ENCODE results near the gene ITPR1.
"Not testable (repeated sequence)": the region's sequence is repeated elsewhere in the genome, so short reads cannot be mapped to it uniquely, and the experiment has no call there.

The ITPR1 gene

DNA sequence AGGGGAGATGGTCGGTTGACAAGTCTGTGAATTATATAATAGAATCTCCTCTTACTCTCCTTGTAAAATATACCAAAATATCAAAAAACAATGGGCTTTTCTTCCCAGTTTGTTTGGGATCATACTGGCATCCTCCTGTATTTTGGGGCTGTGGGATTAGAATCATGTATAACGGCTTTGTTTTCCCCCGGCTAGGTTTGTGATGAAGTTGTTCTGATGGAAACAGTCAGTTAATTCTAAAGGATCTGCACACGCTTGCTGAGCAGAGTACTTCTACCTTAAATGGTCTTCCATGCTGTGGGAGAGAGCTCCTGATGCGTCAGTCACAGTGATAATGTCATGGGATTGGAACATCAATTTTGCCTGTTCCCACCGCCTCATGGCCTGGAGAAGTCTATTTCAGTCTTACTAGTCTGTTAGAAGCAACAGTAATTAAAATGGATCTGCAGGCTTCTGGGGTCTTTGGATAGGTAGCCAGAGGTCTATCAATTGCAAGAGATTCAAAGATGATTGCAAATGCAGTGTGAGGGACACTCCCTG, 81.3 kb downstream of the ITPR1 start:
- no peak for DNase-seq

DNA sequence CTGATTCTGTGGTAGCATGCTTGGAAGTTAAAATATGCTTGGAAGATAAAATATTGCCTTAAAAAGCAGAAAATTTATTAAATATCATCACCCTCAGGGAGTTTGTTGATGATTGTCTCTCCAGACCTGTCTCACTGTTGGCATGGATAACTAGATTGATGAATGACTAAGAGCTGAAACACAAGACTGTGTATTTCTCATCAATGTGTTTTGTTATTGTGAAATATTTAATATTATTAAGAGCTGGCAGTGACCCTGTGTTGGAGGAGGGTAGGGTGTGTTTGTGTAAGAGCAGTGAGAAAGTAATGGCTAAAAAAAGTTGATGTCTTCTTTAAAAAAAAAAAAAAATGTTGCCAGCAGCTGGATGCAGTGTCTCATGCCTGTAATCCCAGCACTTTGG, 82.2 kb downstream of the ITPR1 start:
- DNase-seq = no peak

DNA sequence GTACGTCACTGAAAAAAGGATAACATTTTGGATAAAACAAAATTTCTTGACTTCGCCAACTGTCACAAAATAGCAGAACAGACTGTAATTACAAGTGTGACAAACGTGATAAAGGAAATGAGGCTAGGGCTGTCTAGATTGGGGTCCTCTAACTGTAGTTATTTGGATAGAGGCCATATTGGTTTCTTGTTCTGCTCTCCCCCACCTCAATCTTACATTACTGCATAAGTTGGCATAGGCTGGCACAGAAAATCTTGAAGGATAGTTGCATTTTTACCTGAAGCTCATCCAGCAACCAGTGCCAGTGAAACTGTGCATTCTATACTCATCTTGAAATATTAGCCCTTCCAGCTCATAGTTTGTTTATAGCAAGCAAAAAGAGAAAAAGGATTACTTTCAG, 84.6 kb downstream of the ITPR1 start:
- no peak for DNase-seq

DNA sequence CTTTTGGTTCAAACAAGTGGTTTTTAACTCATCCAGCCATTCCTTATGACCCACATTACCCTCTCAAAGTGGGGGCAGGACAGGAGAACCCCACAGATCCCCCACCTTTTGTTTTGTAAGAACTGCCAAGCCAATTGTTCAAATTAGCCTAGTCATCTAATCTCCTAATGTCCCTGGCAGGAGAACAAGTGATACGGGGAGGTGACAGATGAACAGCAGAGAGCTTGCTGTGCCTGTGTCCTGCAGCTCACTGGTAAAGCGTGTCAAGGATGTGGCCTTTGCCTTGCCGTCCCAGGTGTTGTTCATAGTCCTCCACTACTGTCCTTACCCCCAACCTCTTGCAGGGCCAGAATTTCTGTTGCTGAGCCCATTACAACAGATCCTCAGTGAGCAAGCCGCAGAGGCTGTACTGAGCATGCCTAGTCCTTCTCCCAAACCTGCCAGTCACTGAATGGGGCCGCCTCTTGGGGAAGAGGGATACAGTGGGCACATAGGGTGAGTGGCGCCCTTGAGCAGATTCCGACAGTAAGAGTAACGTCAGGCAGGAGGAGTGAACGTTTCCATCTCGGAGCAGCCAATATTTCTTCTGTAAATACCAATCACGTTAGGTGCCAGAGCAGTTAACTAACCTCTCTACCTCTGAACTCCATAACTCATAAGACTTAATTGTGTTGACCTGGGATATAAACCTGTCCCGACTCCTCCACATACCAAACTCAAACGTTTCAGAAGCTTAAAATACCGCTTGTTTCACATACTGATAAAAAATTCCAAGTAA, 87.4 kb downstream of the ITPR1 start:
- no peak for DNase-seq

DNA sequence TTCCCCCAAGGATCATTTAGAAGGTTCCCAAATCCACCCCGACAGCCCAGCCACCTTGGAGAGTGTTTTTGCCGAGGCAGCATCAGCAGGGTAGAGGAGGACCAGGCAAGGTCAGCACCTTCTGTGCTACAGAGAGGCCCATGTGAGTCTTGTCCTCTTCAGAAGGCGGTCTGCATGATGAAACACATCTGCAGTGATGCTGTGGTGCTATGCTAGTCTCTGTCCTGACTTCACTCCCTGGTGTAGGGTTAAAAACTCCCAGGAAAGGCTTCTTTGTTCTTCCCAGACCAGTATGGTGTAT, 87.9 kb downstream of the ITPR1 start:
- DNase-seq = no peak

DNA sequence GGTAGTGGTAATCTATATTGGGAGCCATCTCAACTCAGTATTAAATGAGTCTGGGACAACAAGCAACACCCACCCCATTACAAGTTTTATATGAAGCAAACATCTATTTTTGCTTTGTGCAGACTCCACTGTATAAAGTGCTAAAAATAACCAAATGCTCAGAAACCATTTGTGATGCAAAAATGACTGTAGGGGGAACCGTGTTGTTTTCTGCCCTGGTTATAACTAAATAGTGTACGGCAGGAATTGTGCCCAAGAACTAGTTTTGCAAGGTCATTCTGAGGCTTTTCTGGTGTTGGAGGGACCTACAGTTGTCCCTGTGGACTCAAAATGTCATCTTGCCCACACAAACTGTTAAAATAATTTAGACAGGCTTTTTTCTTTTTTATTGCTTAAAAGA, 88.3 kb downstream of the ITPR1 start:
- no peak for DNase-seq

DNA sequence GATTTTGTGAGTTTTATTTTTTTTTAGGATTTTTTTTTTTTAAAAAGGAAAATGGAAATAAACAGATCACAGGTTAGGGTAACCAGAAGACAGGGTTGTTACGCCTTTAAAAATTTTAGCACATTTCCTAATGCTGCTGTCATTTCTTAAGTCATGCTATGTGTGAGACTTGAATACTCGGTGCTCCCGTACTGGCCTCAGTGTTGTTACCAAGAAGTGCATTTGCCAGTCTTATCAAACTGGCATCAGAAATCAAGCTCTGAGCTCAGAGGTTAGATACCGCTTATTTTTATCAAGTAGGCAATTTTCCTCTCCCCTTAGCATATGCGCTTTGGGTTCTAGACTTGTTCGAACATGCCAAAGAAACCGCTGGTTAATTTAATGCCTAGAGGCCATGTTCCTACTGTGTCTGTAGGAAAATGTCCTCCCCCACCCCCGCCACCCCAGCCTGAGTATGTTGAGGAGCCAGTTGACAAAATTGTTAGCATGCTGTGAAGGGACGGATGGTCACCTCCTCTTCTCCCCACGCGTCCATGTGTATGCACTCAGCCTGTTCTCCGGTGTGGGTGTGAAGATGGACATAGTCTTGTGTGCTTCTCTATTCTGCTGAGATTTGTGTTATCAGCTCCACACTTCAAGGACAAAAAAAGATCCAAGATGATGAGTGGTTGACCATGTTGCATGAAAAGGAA, 88.9 kb downstream of the ITPR1 start:
- DNase-seq = no peak

DNA sequence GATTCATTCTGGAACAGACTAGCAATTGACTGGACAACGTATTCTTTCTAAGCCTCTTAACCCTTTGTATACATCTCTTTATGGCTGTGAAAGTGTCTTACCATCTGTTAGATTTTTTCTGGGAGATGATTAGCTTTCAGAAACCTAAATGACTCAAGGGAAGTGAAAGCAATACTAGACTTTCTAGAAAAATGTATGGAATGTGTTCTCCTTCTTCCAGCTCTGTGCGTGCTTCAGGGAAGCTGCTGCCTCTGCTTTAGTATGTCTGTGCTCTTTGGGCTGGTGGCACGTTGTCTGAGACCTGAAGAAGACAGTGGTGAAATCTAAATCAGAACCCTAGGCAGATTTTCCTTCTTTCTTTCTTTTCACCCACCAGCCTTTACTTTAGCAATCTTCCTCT, 89.5 kb downstream of the ITPR1 start:
- DNase-seq = peak; percentile 40

DNA sequence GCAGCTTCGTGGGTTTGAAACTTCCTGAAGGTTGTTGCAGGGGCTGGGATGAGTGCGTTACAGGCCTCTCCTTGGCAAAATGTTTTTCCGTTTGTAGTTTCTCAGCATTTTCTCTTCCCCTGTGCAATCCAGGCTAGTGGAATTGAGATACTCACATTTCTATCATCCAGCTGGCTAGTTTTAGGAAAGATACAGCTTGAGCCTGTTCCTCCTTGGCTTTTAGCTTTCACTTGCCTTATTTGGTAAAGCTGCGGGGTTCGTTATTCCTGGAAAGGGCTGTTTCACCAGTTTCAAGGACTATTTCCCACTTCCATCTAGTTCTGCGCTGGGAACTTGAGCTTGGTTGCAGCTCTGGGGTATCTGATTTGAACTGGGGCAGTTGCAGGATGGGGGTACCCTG, 90.3 kb downstream of the ITPR1 start:
- peak; percentile 8 for DNase-seq

DNA sequence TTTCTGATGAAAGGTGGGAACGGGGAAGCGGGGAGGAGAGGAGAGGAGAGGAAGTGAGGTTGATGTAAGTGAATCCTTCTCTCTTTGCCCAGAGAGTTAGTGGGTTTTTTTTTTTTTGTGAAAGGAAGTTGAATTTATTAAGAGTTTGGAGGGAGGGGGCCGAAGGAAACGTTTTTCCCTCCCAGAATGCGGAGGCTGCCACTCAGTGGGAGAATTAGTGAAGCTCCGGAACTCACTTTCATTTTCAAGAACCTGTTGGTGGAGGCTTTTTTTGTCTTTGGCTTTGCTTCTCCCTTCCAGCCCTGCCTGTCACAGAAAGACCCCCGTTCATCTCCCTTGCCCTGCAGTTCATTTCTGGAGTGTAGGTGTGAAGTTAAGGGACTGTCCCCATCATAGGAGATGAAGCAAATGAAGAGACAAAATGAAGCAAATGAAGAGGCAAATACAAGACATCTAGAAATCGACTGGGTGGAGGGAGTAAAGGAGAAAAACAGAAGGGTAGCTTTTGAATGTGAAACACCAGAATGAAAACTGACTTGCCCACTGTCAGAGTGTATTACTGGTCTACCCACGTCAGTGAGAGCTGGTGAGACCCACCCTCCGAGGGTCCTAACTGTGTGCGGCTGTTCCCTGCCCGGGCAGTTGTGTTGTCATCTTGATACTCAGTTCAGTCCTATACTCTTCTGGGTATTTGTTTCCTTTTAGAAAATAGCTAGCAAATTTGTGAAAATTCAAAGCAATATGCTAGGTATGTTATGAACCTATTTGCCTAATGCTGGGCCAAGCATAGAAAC, 91.5 kb downstream of the ITPR1 start:
- DNase-seq = no peak

DNA sequence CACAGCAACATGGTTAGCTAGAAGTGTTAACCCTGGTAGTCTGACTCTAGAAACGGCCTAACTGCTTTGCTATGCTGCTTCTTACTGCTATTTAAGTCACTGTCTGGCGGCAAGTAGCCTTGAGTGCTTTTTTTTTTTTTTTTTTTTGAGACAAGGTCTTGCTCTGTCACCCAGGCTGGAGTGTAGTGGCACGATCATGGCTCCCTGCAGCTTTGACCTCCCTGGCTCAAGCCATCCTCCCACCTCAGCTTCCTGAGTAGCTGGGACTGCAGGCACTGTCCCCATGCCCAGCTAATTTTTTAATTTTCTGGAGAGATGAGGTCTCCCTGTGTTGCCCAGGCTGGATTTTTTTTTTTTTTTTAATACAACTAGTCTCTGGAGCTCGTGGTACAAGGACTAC, 93.2 kb downstream of the ITPR1 start:
- no peak for DNase-seq

DNA sequence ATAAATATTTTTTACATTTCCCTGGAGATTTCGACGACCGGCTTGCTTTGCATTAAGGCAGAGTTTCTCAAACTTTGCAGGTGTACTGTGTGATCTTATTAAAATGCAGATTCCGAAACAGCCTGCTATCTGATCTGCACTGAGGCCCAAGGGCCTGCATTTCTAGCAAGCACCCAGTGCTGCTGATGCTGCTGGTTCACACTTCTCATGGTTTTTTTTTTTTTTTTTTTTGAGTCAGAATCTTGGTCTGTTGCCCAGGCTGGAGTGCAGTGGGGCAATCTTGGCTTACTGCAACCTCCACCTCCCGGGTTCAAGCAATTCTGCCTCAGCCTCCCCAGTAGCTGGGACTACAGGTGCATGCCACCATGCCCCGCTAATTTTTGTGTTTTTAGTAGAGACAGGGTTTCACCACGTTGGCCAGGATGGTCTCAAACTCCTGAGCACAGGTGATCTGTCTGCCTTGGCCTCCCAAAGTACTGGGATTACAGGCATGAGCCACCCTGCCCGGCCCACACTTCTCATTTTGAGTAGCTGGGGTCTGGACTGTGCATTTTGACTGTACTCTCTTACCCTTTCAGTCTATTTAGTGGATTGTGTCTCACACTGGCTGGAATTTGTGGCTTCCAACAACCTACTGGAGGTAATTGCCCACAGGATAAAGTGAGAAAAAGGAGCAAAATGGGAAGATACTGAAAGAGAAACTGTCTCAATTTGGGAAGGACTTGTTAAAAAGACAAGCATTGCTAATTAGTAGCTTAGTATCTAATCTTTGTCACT, 94.1 kb downstream of the ITPR1 start:
- no peak for DNase-seq

DNA sequence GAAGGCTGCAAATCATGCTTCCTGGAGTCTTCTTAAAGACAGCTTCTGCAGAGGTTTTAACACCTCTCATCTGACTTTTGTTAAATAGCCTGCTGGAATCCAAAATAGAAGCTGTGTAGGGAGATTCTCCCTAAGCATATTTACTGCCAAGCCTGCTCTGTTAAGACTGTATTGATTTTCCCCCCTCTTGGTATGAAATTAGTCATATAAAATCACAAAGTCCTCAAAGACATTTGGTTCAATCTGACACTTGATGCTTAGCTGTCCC, 94.6 kb downstream of the ITPR1 start:
- no peak for DNase-seq

DNA sequence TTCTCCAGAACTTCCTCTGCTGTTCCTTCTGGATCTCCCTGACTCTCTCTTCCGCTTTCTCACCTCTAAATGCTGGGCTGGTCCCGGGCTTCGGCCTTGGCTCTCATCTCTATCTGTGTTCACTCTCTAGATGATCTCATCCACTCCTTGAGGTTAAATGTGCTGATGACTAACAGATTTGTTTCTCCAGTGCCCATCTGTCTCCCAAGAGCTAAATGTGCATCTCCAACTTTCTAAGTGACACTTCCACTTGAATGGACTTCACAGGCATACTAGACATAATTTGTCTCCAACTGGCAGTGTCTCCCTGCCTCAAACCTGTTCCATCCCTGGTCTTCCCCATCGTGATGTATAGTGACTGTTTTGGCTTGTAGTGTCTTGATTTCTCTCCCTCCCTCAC, 95.3 kb downstream of the ITPR1 start:
- peak; percentile 28 for DNase-seq

DNA sequence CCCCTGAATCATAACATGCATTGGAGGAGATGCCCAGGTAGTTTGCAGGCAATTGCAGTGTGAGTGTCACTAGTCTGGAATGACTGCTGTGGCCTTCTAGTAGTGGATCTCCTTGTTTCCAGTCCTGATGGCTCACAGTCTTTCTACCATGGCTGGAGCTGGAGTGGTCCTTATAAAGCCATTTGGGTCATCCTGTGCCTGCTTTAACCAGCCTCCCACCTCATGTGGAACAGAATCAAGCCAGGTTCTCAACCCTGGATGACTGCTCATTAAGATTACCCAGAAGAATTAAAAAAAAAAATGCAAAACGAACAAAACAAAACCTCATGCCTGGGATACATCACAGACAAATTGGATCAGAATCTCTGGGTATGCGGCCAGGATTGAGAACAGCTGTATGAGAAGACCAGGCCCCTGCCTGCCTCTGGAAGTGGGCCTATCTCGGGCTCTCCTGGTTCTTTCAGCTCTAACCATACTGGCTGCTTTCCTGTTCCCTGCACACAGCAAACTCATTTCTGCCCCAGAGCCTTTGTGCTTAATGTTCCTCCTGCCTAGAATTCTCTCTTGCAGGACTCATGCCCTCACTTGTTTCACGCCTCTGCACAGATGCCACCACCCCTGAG, 96.4 kb downstream of the ITPR1 start:
- DNase-seq = no peak

DNA sequence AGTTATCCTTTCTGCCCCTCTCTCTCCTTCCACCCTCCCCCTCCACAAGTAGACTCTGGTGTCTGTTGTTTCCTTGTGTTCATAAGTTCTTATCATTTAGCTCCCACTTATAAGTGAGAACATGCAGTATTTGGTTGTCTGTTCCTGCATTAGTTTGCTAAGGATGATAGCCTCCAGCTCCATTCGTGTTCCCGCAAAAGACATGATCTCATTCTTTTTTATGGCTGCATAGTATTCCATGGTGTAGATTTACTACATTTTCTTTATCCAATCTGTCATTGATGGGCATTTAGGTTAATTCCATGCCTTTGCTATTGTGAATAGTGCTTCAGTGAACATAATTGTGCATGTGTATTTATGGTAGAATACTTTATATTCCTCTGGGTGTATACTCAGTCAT, 97.7 kb downstream of the ITPR1 start:
- not testable (repeated sequence) for DNase-seq

DNA sequence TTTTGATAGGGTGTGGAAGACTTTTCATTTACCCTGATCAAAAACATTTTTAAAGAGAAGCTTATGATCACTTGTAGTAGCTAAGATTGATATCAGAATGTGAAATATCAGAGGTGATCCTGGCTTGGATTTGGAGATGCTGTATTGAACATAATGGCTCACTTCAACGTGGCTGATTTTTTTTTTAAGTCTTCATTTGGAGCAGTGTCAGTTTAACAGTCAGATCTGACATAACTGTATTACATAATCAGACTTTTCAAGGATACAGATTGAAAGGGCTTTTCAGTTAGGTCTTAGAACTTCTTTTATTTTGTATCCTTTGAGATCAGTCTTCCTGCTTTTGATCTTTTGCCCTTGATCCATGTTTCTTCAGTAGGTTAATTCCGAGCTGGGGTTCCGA, 98.5 kb downstream of the ITPR1 start:
- DNase-seq = no peak

DNA sequence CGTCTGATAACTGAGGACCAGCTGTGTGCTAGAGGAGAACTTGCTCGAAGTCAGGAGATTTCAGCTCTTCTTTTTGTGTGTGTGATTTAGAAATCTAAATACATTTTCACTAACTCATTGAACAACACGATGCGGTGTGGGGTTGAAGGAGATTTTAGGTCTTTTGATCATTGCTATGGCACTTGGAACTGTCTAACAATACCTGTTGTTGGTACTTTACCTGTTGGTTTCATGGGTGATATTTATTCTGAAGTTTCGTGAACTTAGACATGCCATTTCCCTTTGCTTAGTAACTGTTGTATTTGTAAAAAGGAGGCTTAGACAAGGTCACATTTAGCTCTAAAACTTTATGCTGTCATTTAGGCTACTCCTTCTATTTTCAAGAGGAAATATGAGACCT, 99.9 kb downstream of the ITPR1 start:
- DNase-seq = no peak

DNA sequence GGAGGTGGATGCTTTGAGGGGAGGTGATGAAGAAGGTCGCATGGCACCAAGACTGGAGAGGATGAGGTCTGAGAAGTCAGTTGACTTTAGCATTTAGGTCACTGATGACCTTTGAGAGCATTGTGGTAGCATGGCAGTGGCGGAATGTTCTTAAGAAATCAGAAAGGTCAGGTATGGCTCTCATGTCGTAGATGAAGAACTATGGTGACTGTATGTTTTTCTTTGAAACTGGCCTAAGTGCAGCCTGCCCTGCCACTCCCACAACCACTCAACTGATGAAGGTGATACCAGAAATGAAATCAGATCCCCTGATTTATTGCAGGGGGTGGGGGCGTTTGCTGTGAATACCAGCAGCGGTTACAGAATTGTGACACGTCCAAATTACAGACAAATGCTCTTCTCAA, 102.6 kb downstream of the ITPR1 start:
- no peak for DNase-seq

DNA sequence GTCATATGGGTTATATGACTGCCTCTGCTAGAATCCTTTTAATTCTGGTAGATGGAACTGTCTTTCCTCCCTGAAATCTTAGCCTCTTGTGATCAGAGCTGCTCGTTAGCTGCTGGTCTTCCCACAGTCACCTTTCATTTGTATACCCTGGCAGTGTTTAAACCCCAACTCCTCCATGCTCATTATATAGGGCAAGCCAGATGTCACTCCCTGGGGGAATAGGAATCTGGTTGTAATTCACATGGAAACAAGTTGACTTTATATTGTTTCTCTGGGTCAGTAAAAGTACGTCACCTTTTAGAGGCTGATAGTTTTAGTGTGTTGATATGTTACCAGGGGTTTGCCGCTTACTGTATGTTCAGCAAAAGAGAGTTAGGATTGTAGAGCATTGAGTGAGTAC, 103.5 kb downstream of the ITPR1 start:
- DNase-seq = no peak

DNA sequence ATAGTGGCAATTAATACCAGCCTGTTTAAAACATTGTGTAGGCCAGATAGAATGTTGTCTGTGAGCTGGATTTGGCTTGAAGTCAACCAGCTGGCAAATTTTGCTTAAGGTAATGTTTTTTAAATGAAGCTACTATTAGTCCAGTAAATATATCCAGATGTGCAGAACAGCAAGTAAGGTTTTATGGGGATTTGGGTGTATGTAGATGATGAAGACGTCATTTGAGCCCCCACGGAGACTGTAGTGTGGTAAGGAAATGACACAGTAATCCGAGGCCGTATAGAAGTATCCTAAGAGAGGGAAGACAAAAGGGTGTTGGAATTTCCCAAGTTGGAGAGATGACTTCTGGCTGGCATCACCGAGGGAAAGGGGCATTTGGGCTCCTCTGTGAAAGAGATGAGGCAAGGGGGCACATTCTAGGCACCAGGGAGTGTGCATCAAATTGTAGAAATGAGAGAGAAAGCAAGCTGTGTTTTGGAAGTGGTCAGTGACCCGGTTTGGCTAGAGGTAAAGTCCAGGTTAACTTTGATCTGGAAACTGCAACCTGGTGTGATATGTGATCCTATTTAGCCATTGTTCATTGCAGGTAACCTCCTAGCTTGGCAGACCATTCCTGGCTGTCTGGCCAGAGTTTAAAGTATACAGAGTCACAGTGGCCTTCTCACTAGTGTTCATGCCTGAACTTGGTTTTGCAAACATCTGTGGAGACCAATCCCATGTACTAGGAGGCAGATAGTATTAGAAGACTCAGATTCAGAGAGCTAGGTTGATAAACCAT, 104.2 kb downstream of the ITPR1 start:
- DNase-seq = peak; percentile 9

DNA sequence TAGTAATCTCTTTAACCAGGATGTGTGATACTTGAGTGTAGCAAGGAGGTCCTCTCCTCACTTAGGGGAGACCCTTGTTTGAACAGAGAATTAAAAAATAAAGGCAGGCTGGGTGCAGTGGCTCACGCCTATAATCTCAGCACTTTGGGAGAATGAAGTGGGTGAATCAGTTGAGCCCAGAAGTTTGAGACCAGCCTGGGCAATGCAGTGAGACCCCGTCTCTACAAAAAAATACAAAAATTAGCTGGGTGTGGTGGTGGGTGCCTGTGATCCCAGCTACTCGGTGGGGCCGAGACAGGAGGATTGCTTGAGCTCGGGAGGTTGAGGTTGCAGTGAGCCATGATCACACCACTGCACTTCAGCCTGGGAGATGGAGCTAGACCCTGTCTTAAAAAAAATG, 105.1 kb downstream of the ITPR1 start:
- DNase-seq = not testable (repeated sequence)
